ENCODE data around the gene CRMP1. TPM values are rescaled to one million over a fixed set of nuclear protein-coding genes. Genes with fewer than 3 reads are reported as not detected.

CRMP1 gene
- total and polyA plus RNA-seq, 2 of the 4 experiments (the other 2 are of a cell fraction): 4.1 to 7.4 TPM

- H4K5ac ChIP-seq (ENCODE audit: low read depth, low read length): no peak overlapping the region
- H4K91ac ChIP-seq (ENCODE audit: insufficient read depth, low read depth, low read length): no peak overlapping the region
- no peak overlapping the region for H3K4ac ChIP-seq (ENCODE audit: low read depth, low read length)
- no peak overlapping the region for H2BK20ac ChIP-seq (ENCODE audit: low read depth, low read length)
- no peak overlapping the region for H2BK15ac ChIP-seq (ENCODE audit: low read depth, low read length)
- H3K14ac ChIP-seq (replicated peaks; ENCODE audit: low read depth, low read length): no peak overlapping the region
- no peak overlapping the region for H3K9ac ChIP-seq (ENCODE audit: low read depth, low read length)
- 24% methylated on average over 2 of the region's 4 CpGs; no CpG with 5 or more reads in 1 of the 2 experiments for WGBS, 2 experiments (ENCODE audit: extremely low coverage in 2 of 2, insufficient read length in 1 of 2)
- H3K4me1 ChIP-seq (ENCODE audit: control insufficient read depth, insufficient read depth, low read length): no peaks in the 10 kb centered on the region
- POLR2A ChIA-PET (ENCODE audit: unreplicated experiment): no interaction called here
- H3K79me1 ChIP-seq (ENCODE audit: low read depth in 1 of 2, low read length in 2 of 2): no peaks in the 10 kb centered on the region
- ATAC-seq (ENCODE audit: low read depth) (no peak), DNase-seq (no peak)
- no peak overlapping the region for H3K27ac ChIP-seq (ENCODE audit: insufficient read depth, low read length)
- no peaks in the 10 kb centered on the region for H4K20me1 ChIP-seq (ENCODE audit: insufficient read depth, low read length)
- no peak overlapping the region for H2AFZ ChIP-seq (replicated peaks; ENCODE audit: low read length, poor library complexity)
- dilution Hi-C loops (cut with HindIII; ENCODE audit: low sequenced_read_pairs, unreplicated experiment) (no loop called here), in situ Hi-C loops (cut with MboI; ENCODE audit: low sequenced_read_pairs) (no loop called here), intact Hi-C loops (cut with micrococcal nuclease) (no loop called here)
- no TSS peak for BruUV-seq (replicated peaks)
- H4K8ac ChIP-seq (ENCODE audit: low read depth in 2 of 2, low read length in 2 of 2): no peak overlapping the region
- H3K36me3 ChIP-seq (ENCODE audit: control insufficient read depth, insufficient read depth, low read length): no peaks in the 10 kb centered on the region
- peaks cover 12% of the 10 kb centered on the region for H3K27me3 ChIP-seq (ENCODE audit: control insufficient read depth, insufficient read depth, low read length)
- H2AK5ac ChIP-seq (ENCODE audit: low read depth, low read length): no peak overlapping the region
- H3K4me3 ChIP-seq (ENCODE audit: insufficient read depth, low read depth, low read length): no peak overlapping the region
- TF ChIP-seq MXI1 (IDR thresholded peaks at IDR 0.05; ENCODE audit: borderline replicate concordance, low read depth, low read length) (no peak), CEBPB (IDR thresholded peaks at IDR 0.05; ENCODE audit: low read depth, low read length) (no peak), RFX5 (IDR thresholded peaks at IDR 0.05; ENCODE audit: low read depth, low read length) (no peak), RCOR1 (IDR thresholded peaks at IDR 0.05; ENCODE audit: insufficient replicate concordance, low read length) (no peak), SMC3 (IDR thresholded peaks at IDR 0.05; ENCODE audit: low read depth, low read length) (no peak), NFE2L2 (IDR thresholded peaks at IDR 0.05; ENCODE audit: low read depth, low read length) (no peak), MAZ (IDR thresholded peaks at IDR 0.05; ENCODE audit: borderline replicate concordance, low read depth, low read length) (no peak), MAFK (IDR thresholded peaks at IDR 0.05; ENCODE audit: low read depth, low read length) (no peak), ELK1 (IDR thresholded peaks at IDR 0.05; ENCODE audit: borderline replicate concordance, low read depth, low read length) (no peak), POLR2A (IDR thresholded peaks at IDR 0.05; ENCODE audit: low read depth, low read length) (no peak), FOS (IDR thresholded peaks at IDR 0.05; ENCODE audit: low read depth, low read length) (no peak), RAD21 (IDR thresholded peaks at IDR 0.05; ENCODE audit: low read length) (no peak), USF2 (IDR thresholded peaks at IDR 0.05; ENCODE audit: low read depth, low read length) (no peak), BHLHE40 (IDR thresholded peaks at IDR 0.05; ENCODE audit: low read depth, low read length) (no peak), CHD1 (IDR thresholded peaks at IDR 0.05; ENCODE audit: low read depth, low read length) (no peak)
- TF ChIP-seq, protein P1, sequence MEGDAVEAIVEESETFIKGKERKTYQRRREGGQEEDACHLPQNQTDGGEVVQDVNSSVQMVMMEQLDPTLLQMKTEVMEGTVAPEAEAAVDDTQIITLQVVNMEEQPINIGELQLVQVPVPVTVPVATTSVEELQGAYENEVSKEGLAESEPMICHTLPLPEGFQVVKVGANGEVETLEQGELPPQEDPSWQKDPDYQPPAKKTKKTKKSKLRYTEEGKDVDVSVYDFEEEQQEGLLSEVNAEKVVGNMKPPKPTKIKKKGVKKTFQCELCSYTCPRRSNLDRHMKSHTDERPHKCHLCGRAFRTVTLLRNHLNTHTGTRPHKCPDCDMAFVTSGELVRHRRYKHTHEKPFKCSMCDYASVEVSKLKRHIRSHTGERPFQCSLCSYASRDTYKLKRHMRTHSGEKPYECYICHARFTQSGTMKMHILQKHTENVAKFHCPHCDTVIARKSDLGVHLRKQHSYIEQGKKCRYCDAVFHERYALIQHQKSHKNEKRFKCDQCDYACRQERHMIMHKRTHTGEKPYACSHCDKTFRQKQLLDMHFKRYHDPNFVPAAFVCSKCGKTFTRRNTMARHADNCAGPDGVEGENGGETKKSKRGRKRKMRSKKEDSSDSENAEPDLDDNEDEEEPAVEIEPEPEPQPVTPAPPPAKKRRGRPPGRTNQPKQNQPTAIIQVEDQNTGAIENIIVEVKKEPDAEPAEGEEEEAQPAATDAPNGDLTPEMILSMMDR (conservative IDR thresholded peaks at IDR 0.05; ENCODE audit: low read depth, low read length): no peak
- H3K18ac ChIP-seq (ENCODE audit: low read depth, low read length): no peak overlapping the region
- H3K4me2 ChIP-seq (ENCODE audit: low read depth, low read length): no peak overlapping the region
- no peaks in the 10 kb centered on the region for H3K9me1 ChIP-seq (ENCODE audit: insufficient read depth, low read length)
- no peak overlapping the region for H2BK120ac ChIP-seq (ENCODE audit: low read depth, low read length)
- no peak overlapping the region for H3K23ac ChIP-seq (ENCODE audit: low read depth, low read length)
- H2BK5ac ChIP-seq (ENCODE audit: low read depth, low read length, poor library complexity, severe bottlenecking): no peak overlapping the region
- no peak overlapping the region for H2AK9ac ChIP-seq (replicated peaks; ENCODE audit: low read depth, low read length, poor library complexity)
- H3K56ac ChIP-seq (ENCODE audit: extremely low read depth, insufficient read depth, low read length): no peak overlapping the region
- CTCF ChIA-PET: no interaction called here
- H3K9me3 ChIP-seq (ENCODE audit: control insufficient read depth, insufficient read depth, low read length): no peaks in the 10 kb centered on the region
Measured at GRCh38 chr4:5933116-5933515, 40.2 kb upstream of the CRMP1 start.
